Measurements from ENCODE around the gene EGFLAM.

DNA sequence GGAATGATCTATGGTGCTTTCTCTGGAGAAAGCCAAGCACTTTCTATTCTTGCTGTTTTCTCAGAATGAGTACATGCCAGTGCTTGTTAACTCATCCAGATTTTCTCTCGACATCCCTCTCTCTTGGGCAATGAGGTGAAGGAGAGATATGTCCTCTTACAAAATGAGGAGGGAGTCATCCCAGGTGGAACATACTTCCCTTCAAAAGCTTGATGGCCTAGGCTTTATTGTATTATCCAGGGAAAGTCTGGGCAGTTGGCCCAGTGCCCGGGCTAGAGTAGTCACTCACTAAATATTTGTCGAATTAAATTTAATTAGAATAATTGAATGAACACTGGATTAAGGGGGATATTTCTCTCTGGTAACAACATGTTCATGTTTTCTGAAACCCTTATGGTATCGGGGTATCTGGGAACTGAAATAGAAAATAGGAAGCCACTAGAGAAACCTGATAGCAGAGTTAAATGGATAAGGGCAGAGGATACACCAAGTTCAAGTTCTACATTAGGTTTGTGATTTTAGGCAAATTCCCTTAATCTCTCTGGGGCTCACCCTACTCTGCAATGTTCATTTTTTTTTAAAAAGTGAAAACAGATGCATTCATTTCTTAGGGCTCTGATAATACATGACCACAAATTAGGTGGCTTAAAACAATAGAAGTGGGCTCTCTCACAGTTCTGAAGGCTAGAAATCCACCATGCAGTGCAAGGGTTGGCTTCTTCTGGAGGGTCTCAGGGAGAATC is 198.5 kb downstream of the EGFLAM start:
- TF ChIP-seq POLR2AphosphoS5 (IDR thresholded peaks at IDR 0.05; ENCODE audit: low read length) (no peak), FOXK2 (IDR thresholded peaks at IDR 0.05) (no peak), GATAD2B (conservative IDR thresholded peaks at IDR 0.05; ENCODE audit: low read depth) (no peak), HDAC2 (IDR thresholded peaks at IDR 0.05) (no peak), CEBPB (IDR thresholded peaks at IDR 0.05; ENCODE audit: borderline replicate concordance in 1 of 2, low read depth in 2 of 2, low read length in 2 of 2) (no peak), ZZZ3 (IDR thresholded peaks at IDR 0.05; ENCODE audit: control insufficient read depth, insufficient read length, low read depth) (no peak), NR2C2 (IDR thresholded peaks at IDR 0.05; ENCODE audit: borderline replicate concordance, control insufficient read depth, insufficient read length, low read depth) (no peak), RUNX3 (IDR thresholded peaks at IDR 0.05; ENCODE audit: low read length) (no peak), SUZ12 (IDR thresholded peaks at IDR 0.05; ENCODE audit: unreplicated experiment) (no peak), EP300 (IDR thresholded peaks at IDR 0.05; ENCODE audit: borderline replicate concordance in 1 of 2, control insufficient read depth in 1 of 2, low read depth in 2 of 2, low read length in 2 of 2) (no peak)
- TF ChIP-seq, protein P1, sequence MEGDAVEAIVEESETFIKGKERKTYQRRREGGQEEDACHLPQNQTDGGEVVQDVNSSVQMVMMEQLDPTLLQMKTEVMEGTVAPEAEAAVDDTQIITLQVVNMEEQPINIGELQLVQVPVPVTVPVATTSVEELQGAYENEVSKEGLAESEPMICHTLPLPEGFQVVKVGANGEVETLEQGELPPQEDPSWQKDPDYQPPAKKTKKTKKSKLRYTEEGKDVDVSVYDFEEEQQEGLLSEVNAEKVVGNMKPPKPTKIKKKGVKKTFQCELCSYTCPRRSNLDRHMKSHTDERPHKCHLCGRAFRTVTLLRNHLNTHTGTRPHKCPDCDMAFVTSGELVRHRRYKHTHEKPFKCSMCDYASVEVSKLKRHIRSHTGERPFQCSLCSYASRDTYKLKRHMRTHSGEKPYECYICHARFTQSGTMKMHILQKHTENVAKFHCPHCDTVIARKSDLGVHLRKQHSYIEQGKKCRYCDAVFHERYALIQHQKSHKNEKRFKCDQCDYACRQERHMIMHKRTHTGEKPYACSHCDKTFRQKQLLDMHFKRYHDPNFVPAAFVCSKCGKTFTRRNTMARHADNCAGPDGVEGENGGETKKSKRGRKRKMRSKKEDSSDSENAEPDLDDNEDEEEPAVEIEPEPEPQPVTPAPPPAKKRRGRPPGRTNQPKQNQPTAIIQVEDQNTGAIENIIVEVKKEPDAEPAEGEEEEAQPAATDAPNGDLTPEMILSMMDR (IDR thresholded peaks at IDR 0.05 in 2 of 3, conservative IDR thresholded peaks at IDR 0.05 in 1 of 3; ENCODE audit: control insufficient read depth in 2 of 3, extremely low read depth in 1 of 3, insufficient read depth in 1 of 3, low read depth in 3 of 3, low read length in 3 of 3) = no peak
- TF ChIP-seq, protein P2, sequence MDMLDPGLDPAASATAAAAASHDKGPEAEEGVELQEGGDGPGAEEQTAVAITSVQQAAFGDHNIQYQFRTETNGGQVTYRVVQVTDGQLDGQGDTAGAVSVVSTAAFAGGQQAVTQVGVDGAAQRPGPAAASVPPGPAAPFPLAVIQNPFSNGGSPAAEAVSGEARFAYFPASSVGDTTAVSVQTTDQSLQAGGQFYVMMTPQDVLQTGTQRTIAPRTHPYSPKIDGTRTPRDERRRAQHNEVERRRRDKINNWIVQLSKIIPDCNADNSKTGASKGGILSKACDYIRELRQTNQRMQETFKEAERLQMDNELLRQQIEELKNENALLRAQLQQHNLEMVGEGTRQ (IDR thresholded peaks at IDR 0.05; ENCODE audit: borderline replicate concordance, low read depth, low read length) = no peak

Measured in GM12878 (cell line).